Smooth muscle cell (in vitro differentiated cells): Measurements from ENCODE around the gene RTBDN. TPM values are rescaled to one million over a fixed set of nuclear protein-coding genes. Genes with fewer than 3 reads are reported as not detected.

Experiments used
- DNase-seq: peaks from one replicate; lab custom pipeline; 2025; ENCODE audit not compliant: unreplicated experiment; lab: John Stamatoyannopoulos, UW
- H2AFZ ChIP-seq: fragments of 200-600 bp; sonication (generic); 2 replicates; pipeline ENCODE4 v1.6.0; 2016; ENCODE audit warnings: antibody characterized with exemption, low read depth, mild to moderate bottlenecking
- H3F3A ChIP-seq: fragments of 200-600 bp; sonication (generic); 2 replicates; pipeline ENCODE4 v1.6.0; 2017; ENCODE audit warnings: antibody characterized with exemption, low read depth
- H3K27ac ChIP-seq: fragments of 200-600 bp; sonication (generic); 2 replicates; pipeline ENCODE4 v1.5.1; 2016; ENCODE audit warnings: low read depth, mild to moderate bottlenecking
- H3K27me3 ChIP-seq: fragments of 200-600 bp; sonication (generic); 2 replicates; pipeline ENCODE4 v1.6.1; 2016; ENCODE audit warnings: low read depth, mild to moderate bottlenecking
- H3K36me3 ChIP-seq: fragments of 200-600 bp; sonication (generic); 2 replicates; pipeline ENCODE4 v1.5.1; 2016; ENCODE audit warnings: low read depth
- H3K4me1 ChIP-seq: fragments of 200-600 bp; sonication (generic); 2 replicates; pipeline ENCODE4 v1.5.1; 2016; ENCODE audit warnings: low read depth
- H3K4me2 ChIP-seq: fragments of 200-600 bp; sonication (generic); 2 replicates; pipeline ENCODE4 v1.6.0; 2016; ENCODE audit warnings: mild to moderate bottlenecking
- H3K4me3 ChIP-seq: fragments of 200-600 bp; sonication (generic); 2 replicates; pipeline ENCODE4 v1.5.1; 2016; ENCODE audit warnings: mild to moderate bottlenecking
- H3K79me2 ChIP-seq: fragments of 200-600 bp; sonication (generic); 2 replicates; pipeline ENCODE4 v1.6.0; 2016; ENCODE audit warnings: low read depth, mild to moderate bottlenecking
- H3K9ac ChIP-seq: fragments of 200-600 bp; sonication (generic); 2 replicates; pipeline ENCODE4 v1.6.0; 2016; ENCODE audit warnings: low read depth
- H3K9me3 ChIP-seq: fragments of 200-600 bp; sonication (generic); replicated peaks from 2 replicates; pipeline ENCODE4 v1.5.1; 2016; ENCODE audit warnings: low read depth
- H4K20me1 ChIP-seq: fragments of 200-600 bp; sonication (generic); 2 replicates; pipeline ENCODE4 v1.6.0; 2016; ENCODE audit warnings: low read depth
- WGBS: methylation state at CpG from one replicate; pipeline ENCODE4 v1.1.7; 2016; ENCODE audit warnings: low lambda C conversion rate; 5-methylcytosine and 5-hydroxymethylcytosine counted together
- polyA plus RNA-seq: library from polyadenylated mRNA; unstranded; fragments of >200 nt; fragmentation: Nextera tagmentation; extraction: Ambion mirVana; gene quantifications from 2 replicates; pipeline ENCODE4 v1.2.1, GENCODE V29; 2016
- total RNA-seq: library from RNA; depleted of rRNA; stranded (reverse); fragments of >200 nt; gene quantifications from 2 replicates; pipeline ENCODE4 v1.2.3, GENCODE V29; 2014
- TF ChIP-seq, protein P1 (sequence below): fragments of 200-600 bp; sonication (generic); IDR thresholded peaks from 2 replicates; pipeline ENCODE4 v1.5.1; 2017; ENCODE audit warnings: borderline replicate concordance, mild to moderate bottlenecking, antibody characterized with exemption; ENCODE audit not compliant: insufficient read depth, poor library complexity, severe bottlenecking

RTBDN gene
- total and polyA plus RNA-seq, 2 experiments from 2014 or later: 1.7 TPM; not detected in 1

DNA sequence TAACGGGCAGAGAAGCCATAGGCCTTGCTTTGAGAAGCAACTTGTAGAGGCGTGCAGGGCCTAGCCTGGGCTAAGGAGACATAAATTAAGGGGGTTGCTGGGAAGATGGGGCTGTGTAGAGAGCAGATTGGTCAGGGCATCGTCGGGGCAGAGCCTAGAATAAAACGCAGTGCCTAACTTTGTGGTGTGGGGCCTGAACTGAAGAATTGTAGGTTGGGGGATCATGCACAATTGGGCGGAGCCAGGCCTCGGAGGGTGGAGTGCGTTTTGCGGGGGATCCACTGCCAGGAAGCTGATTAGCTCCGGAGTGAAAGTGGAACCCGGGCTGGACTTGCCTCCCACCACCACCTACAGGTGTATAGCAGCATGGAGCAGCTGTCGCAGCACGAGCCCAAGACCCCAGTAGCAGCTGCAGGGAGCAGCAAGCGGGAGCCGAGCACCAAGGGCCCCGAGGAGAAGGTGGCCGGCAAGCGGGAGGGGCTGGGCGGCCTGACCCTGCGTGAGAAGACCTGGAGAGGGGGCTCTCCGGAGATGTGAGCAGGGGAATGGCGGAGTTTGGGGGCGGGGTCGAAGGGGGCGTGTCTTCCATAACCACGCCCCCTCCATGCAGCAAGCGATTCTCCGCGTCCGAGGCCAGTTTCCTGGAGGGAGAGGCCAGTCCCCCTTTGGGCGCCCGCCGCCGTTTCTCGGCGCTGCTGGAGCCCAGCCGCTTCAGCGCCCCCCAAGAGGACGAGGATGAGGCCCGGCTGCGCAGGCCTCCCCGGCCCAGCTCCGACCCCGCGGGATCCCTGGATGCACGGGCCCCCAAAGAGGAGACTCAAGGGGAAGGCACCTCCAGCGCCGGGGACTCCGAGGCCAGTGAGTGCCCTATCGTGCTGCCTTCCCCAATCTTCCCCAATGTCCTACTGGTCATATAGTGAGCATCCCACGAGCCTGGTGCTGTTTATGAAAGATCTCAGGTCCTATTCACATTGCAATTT, 33.0 kb upstream of the RTBDN start:
- H3K27ac ChIP-seq: no peak overlapping the region
- DNase-seq: peak; percentile 36
- no peaks in the 10 kb centered on the region for H4K20me1 ChIP-seq
- no peaks in the 10 kb centered on the region for H3K79me2 ChIP-seq
- H3K9me3 ChIP-seq: no peaks in the 10 kb centered on the region
- WGBS: 15% methylated on average over 48 of the region's 51 CpGs
- H3K36me3 ChIP-seq: no peaks in the 10 kb centered on the region
- H3K9ac ChIP-seq: no peak overlapping the region
- H2AFZ ChIP-seq: peak overlapping the region; percentile 96
- peak overlapping the region; percentile 55 for H3K4me3 ChIP-seq
- H3K27me3 ChIP-seq: no peaks in the 10 kb centered on the region
- TF ChIP-seq, protein P1, sequence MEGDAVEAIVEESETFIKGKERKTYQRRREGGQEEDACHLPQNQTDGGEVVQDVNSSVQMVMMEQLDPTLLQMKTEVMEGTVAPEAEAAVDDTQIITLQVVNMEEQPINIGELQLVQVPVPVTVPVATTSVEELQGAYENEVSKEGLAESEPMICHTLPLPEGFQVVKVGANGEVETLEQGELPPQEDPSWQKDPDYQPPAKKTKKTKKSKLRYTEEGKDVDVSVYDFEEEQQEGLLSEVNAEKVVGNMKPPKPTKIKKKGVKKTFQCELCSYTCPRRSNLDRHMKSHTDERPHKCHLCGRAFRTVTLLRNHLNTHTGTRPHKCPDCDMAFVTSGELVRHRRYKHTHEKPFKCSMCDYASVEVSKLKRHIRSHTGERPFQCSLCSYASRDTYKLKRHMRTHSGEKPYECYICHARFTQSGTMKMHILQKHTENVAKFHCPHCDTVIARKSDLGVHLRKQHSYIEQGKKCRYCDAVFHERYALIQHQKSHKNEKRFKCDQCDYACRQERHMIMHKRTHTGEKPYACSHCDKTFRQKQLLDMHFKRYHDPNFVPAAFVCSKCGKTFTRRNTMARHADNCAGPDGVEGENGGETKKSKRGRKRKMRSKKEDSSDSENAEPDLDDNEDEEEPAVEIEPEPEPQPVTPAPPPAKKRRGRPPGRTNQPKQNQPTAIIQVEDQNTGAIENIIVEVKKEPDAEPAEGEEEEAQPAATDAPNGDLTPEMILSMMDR: no peak
- peaks cover 4% of the 10 kb centered on the region for H3K4me1 ChIP-seq
- peak overlapping the region; percentile 91 for H3K4me2 ChIP-seq
- H3F3A ChIP-seq: no peaks in the 10 kb centered on the region

DNA sequence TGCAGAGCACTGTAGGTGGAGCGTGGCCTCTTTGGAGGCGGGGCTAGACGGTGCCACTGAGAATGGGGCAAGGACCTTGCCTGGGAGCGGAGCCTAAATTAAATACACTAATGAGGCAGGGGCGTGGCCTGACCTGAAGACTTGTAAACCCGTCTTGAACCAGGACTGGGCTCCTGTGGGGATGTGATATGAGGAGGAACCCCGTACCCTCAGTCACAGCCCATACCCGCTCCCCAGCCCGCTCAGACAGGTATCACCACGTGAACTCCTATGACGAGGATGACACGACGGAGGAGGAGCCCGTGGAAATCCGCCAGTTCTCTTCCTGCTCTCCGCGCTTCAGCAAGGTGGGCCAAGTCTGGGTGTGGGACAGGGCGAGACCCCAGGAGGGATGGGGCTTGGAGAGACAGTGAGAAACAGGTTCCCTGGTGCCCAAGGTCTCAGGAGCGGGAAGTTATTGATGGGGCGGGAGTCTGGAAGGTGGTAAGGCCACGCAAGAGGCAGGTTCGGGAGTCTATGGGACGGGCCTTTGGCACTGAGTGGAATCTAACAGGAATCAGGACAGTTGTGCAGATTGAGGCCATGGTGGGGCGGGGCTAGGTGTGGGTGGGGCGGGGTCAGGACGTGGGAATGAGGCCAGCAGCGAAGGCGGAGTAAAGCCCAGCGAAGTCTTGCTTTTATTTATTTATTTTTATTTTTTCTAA, 32.2 kb upstream of the RTBDN start:
- Histone ChIP-seq H3K4me2 (no peak overlapping the region), H2AFZ (no peak overlapping the region), H3K9ac (no peak overlapping the region), H3F3A (no peaks in the 10 kb centered on the region), H3K4me3 (no peak overlapping the region), H3K27ac (no peak overlapping the region), H3K27me3 (no peaks in the 10 kb centered on the region), H3K36me3 (no peaks in the 10 kb centered on the region), H3K79me2 (no peaks in the 10 kb centered on the region), H3K4me1 (peaks cover 4% of the 10 kb centered on the region), H4K20me1 (no peaks in the 10 kb centered on the region), H3K9me3 (no peaks in the 10 kb centered on the region)
- TF ChIP-seq, protein P1: no peak
- 90% methylated on average over 29 of the region's 29 CpGs for WGBS
- DNase-seq: no peak

DNA sequence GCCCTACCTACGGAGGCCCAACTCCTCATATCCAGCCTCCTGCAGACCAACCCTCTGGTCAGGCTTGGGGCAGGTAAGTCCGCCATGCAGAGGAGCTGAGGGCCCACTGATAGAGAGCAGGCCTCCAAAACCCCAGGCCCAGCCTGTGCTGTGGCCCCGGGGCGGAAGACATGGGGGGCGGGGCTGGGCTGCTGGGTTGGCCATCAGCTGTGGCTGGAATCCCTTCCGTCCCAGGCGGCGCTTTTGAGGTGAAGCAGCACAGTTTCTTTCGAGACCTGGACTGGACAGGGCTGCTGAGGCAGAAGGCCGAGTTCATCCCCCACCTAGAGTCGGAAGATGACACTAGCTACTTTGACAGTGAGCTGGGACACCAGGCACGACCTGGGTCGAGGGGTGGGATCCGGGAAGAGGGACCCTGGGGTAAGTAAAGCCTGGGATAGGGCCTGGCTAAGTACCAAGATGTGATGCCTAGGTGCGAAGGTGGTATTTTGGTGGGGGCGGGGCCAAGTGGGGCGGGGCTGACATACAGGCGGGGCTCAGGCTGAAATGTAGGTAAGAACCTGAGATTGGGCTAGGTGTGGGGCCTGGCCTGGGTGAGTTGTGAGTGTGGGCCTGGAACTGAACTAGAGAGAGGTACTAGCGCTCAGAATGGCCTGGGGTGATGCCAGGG, 31.5 kb upstream of the RTBDN start:
- Histone ChIP-seq H3K79me2 (no peaks in the 10 kb centered on the region), H3K9ac (no peak overlapping the region), H4K20me1 (no peaks in the 10 kb centered on the region), H3F3A (no peaks in the 10 kb centered on the region), H3K4me1 (peaks cover 4% of the 10 kb centered on the region), H2AFZ (no peak overlapping the region), H3K36me3 (no peaks in the 10 kb centered on the region), H3K9me3 (no peaks in the 10 kb centered on the region), H3K27ac (no peak overlapping the region), H3K4me2 (no peak overlapping the region), H3K4me3 (no peak overlapping the region), H3K27me3 (no peaks in the 10 kb centered on the region)
- WGBS: 81% methylated on average over 18 of the region's 19 CpGs
- TF ChIP-seq, protein P1: no peak
- no peak for DNase-seq
